ENCODE measurements around the gene CFLAR. TPM values are rescaled to one million over a fixed set of nuclear protein-coding genes. Genes with fewer than 3 reads are reported as not detected.

The CFLAR gene
- total and polyA plus RNA-seq, 2 of the 13 experiments (the other 11 are each of a cell fraction or from before 2014, with no cell fraction given) = 43.8 to 92.1 TPM

- TF ChIP-seq, protein P1, sequence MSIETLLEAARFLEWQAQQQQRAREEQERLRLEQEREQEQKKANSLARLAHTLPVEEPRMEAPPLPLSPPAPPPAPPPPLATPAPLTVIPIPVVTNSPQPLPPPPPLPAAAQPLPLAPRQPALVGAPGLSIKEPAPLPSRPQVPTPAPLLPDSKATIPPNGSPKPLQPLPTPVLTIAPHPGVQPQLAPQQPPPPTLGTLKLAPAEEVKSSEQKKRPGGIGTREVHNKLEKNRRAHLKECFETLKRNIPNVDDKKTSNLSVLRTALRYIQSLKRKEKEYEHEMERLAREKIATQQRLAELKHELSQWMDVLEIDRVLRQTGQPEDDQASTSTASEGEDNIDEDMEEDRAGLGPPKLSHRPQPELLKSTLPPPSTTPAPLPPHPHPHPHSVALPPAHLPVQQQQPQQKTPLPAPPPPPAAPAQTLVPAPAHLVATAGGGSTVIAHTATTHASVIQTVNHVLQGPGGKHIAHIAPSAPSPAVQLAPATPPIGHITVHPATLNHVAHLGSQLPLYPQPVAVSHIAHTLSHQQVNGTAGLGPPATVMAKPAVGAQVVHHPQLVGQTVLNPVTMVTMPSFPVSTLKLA (IDR thresholded peaks at IDR 0.05) = 0 out of 2 replicates have a peak, but pooled peaks have one; percentile 20
- TF ChIP-seq RNF219 (CRISPR knock-in tag; IDR thresholded peaks at IDR 0.05) (no peak), BATF2 (CRISPR knock-in tag; IDR thresholded peaks at IDR 0.05) (no peak), ZNF781 (CRISPR knock-in tag; IDR thresholded peaks at IDR 0.05; ENCODE audit: borderline replicate concordance, not compliant biosample characterization) (no peak), NFKB2 (CRISPR knock-in tag; IDR thresholded peaks at IDR 0.05; ENCODE audit: borderline replicate concordance) (peak; percentile 97), NR2C2 (CRISPR knock-in tag; IDR thresholded peaks at IDR 0.05; ENCODE audit: borderline replicate concordance) (no peak; the same call in 1 of the 2 replicates), BCL6 (CRISPR knock-in tag; IDR thresholded peaks at IDR 0.05) (peak; percentile 67), ZNF709 (CRISPR knock-in tag; IDR thresholded peaks at IDR 0.05) (peak; percentile 26; the same call in 1 of the 2 replicates), USF2 (IDR thresholded peaks at IDR 0.05; ENCODE audit: low read depth, low read length) (0 out of 2 replicates have a peak, but pooled peaks have one; percentile 5), USF2 (CRISPR knock-in tag; IDR thresholded peaks at IDR 0.05; ENCODE audit: borderline replicate concordance) (peak; percentile 12; the same call in 1 of the 2 replicates), ZNF577 (CRISPR knock-in tag; IDR thresholded peaks at IDR 0.05; ENCODE audit: borderline replicate concordance, low read depth) (no peak; the same call in 1 of the 2 replicates), ISL2 (CRISPR knock-in tag; IDR thresholded peaks at IDR 0.05) (0 out of 2 replicates have a peak, but pooled peaks have one; percentile 60), PITX1 (CRISPR knock-in tag; IDR thresholded peaks at IDR 0.05) (peak; percentile 69), NFIB (CRISPR knock-in tag; IDR thresholded peaks at IDR 0.05; ENCODE audit: borderline replicate concordance) (no peak), ZNF33B (CRISPR knock-in tag; IDR thresholded peaks at IDR 0.05) (peak; percentile 13; the same call in 1 of the 2 replicates), TRIM24 (CRISPR knock-in tag; IDR thresholded peaks at IDR 0.05) (peak; percentile 10; the same call in 1 of the 2 replicates)
- TF ChIP-seq, protein P2, sequence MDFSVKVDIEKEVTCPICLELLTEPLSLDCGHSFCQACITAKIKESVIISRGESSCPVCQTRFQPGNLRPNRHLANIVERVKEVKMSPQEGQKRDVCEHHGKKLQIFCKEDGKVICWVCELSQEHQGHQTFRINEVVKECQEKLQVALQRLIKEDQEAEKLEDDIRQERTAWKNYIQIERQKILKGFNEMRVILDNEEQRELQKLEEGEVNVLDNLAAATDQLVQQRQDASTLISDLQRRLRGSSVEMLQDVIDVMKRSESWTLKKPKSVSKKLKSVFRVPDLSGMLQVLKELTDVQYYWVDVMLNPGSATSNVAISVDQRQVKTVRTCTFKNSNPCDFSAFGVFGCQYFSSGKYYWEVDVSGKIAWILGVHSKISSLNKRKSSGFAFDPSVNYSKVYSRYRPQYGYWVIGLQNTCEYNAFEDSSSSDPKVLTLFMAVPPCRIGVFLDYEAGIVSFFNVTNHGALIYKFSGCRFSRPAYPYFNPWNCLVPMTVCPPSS (IDR thresholded peaks at IDR 0.05) = no peak
- TF ChIP-seq, protein P3, sequence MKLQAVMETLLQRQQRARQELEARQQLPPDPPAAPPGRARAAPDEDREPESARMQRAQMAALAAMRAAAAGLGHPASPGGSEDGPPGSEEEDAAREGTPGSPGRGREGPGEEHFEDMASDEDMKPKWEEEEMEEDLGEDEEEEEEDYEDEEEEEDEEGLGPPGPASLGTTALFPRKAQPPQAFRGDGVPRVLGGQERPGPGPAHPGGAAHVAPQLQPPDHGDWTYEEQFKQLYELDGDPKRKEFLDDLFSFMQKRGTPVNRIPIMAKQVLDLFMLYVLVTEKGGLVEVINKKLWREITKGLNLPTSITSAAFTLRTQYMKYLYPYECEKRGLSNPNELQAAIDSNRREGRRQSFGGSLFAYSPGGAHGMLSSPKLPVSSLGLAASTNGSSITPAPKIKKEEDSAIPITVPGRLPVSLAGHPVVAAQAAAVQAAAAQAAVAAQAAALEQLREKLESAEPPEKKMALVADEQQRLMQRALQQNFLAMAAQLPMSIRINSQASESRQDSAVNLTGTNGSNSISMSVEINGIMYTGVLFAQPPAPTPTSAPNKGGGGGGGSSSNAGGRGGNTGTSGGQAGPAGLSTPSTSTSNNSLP (IDR thresholded peaks at IDR 0.05; ENCODE audit: low read depth, low read length) = no peak
Measured at GRCh38 chr2:201116115-201116958, at the start of gene CFLAR (continued).
